RWPE1 (cell line): Measurements from ENCODE around the gene QRFP.

ENCODE experiments used
- CTCF ChIA-PET: fragments of 350-600 bp; sonication (Branson Sonifier 250); formaldehyde crosslinking; extraction: SDS; loops from one replicate; lab custom pipeline; 2021; lab: Yijun Ruan, JAX
- POLR2A ChIA-PET: fragments of 400-600 bp; formaldehyde crosslinking; extraction: SDS; loops from one replicate; lab custom pipeline; 2020; ENCODE audit warnings: antibody characterized with exemption; ENCODE audit not compliant: low non-redundant PET; lab: Yijun Ruan, JAX
- DNase-seq: peaks from one replicate; pipeline ENCODE4 v3.0.0; 2012; ENCODE audit warnings: low spot score
- H3K27ac ChIP-seq: fragments of 450-650 bp; 2 replicates; pipeline ENCODE4 v1.5.1; 2017
- TF ChIP-seq, protein P1 (sequence below): fragments of 450-650 bp; conservative IDR thresholded peaks from 2 replicates; pipeline ENCODE4 v1.5.1; 2017; ENCODE audit warnings: low read depth, mild to moderate bottlenecking

QRFP gene

GRCh38 chr9:130908878-130909355 is 12.3 kb upstream of the QRFP start:
- TF ChIP-seq, protein P1, sequence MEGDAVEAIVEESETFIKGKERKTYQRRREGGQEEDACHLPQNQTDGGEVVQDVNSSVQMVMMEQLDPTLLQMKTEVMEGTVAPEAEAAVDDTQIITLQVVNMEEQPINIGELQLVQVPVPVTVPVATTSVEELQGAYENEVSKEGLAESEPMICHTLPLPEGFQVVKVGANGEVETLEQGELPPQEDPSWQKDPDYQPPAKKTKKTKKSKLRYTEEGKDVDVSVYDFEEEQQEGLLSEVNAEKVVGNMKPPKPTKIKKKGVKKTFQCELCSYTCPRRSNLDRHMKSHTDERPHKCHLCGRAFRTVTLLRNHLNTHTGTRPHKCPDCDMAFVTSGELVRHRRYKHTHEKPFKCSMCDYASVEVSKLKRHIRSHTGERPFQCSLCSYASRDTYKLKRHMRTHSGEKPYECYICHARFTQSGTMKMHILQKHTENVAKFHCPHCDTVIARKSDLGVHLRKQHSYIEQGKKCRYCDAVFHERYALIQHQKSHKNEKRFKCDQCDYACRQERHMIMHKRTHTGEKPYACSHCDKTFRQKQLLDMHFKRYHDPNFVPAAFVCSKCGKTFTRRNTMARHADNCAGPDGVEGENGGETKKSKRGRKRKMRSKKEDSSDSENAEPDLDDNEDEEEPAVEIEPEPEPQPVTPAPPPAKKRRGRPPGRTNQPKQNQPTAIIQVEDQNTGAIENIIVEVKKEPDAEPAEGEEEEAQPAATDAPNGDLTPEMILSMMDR, result no peak
- no peak for DNase-seq
- ChIA-PET POLR2A (no interaction called here), CTCF (interaction anchor here (0.5 to 1.2 kb wide), 5 partner anchors 23 to 1068 kb away, joined by 3 to 6 read pairs (median 4); no protein-coding TSS in a partner anchor)
- H3K27ac ChIP-seq, result no peak overlapping the region

- peak; percentile 63 for DNase-seq
- POLR2A ChIA-PET, result no interaction called here
- TF ChIP-seq, protein P1, result no peak
- CTCF ChIA-PET, result interaction anchor here (0.5 to 1.2 kb wide), 4 partner anchors 23 to 109 kb away, joined by 3 to 6 read pairs (median 4); no protein-coding TSS in a partner anchor
- no peak overlapping the region for H3K27ac ChIP-seq
Measured at GRCh38 chr9:130908146-130908877, 11.7 kb upstream of the QRFP start.

DNA sequence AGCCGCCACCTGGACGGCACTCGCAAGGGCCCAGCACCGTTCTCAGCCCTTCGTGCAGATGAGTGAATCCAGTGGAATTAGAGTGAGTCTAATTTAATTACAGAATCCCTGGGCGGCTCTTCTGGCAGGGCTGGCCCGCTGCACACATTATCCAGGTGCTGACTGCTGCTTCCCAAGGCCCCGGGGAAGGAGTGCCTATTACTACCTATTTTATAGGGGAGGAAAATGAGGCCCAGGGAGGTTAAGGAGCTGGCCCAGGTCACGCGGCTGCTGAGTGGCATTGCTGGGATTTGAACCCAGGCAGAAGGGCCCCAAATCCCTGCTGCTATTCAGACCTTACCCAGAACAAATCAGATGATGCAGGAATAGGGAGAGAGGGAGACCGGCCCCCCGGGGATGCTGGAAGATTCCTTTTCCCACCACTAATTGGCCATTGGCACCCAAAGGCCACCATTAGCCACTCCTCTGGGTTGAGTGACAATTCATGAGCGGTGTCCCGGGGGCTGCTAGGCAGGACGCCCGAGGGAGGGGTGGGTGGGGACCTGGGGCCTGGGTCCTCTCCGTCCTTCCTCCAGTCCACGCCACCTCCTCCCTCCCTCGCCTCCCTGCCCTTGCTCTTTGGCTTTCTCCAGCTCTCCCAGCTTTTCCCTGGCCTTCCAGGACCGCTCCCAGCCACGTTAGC is 10.3 kb upstream of the QRFP start:
- POLR2A ChIA-PET, result no interaction called here
- CTCF ChIA-PET, result interaction anchor here (0.5 kb wide), 1 partner anchor 241 kb away, joined by 6 read pairs; no protein-coding TSS in a partner anchor
- DNase-seq, result no peak
- TF ChIP-seq, protein P1, result no peak
- H3K27ac ChIP-seq, result no peak overlapping the region

DNA sequence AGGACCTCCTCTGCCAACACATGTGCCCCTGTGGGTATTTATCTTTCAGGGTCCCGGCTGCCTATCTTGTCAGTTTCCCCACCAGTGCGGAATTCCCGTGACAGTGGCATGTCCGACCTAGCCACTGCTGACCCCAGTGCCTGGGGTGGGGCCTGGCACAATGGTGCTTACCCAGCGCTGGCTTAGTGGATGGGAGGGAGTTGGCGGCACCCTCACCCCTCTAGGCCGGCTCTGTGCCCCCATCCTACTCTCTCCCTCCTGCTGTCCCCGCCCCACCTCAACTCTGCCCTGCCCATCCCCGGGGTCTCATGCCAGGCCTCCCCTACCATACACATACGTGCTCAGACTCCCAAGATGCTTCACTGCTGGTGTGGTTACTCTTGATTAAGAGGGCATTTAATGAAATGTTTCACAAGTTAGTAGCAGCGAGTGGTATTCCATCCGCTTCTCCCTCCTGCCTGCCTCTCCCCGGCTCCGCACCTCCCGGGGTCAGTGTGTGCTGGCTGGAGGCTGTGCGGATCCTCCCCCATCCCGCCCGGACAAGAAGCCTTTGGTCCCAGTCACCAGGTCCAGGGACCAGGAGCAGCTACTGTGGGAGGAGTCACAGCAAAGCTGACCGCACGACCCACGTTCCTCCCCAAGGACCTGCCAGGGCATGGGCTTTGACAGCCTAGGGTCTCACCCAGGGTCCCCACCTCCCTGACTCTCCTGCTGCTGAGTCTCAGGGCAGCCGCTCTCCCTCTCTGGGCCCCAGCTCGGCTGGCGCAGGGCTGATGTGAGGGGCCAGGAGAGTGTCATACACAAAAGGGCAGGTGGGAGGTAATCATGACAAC is 9.5 kb upstream of the QRFP start:
- TF ChIP-seq, protein P1, result no peak
- DNase-seq, result no peak
- H3K27ac ChIP-seq, result no peak overlapping the region
- ChIA-PET CTCF (interaction anchor here (0.7 kb wide), 1 partner anchor 36 kb away, joined by 3 read pairs; no protein-coding TSS in a partner anchor), POLR2A (no interaction called here)

DNA sequence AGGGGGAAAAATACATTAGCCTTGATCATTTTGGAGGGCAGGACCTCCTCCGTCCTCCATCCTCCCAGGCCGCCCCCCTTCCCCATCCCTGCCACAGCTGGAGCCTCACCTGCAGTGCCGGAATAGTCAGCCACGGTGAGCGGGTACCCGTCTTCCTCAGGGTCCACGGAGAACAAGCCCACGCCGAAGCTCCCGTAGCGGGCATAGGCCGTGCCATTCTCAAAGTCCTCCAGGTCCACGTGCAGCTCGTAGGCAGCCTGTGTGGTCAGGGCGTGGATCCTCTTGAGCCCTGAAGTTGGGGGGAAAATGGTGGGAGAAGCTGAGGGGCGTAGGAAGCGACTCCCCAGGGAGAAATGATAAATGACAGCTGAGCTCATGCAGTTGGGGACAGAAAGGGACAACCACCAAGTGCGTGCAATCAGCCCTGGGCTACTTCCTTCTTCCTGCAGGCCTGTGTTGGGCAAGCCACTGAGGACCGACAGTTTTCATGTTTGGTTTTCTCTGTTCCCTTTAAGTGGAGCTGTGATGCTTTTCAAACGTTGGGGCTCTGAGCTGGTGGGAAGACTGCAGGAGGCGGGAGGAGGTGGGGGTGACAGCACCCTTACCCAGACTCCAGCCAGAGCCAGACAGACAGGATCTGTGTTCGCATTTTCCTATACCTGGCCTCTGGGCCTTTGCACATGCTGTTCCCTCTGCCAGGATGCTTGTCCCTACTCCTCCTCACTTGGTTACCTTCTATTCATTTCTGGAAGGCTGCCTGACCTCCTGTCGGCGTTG is 8.7 kb upstream of the QRFP start:
- DNase-seq, result no peak
- no peak overlapping the region for H3K27ac ChIP-seq
- TF ChIP-seq, protein P1, result no peak
- POLR2A ChIA-PET, result no interaction called here
- CTCF ChIA-PET, result interaction anchor here (0.7 to 1.2 kb wide), 3 partner anchors 9 to 36 kb away, joined by 3 read pairs; partner anchors contain the start of gene QRFP
